GM19023 (cell line): ENCODE data around the gene MCIDAS.

Experiments
- ATAC-seq: cut with Tn5 transposase; IDR thresholded peaks from one replicate; pipeline ENCODE4 v1.9.1; 2021; ENCODE audit warnings: mild to moderate bottlenecking, moderate library complexity; ENCODE audit not compliant: unreplicated experiment

MCIDAS gene

GRCh38 chr5:55226934-55227663 is at the start of gene MCIDAS:
Gene MCIDAS (minus strand): TSS chr5:55227315. CDS start chr5:55227138, 177 bp downstream.
- peak; percentile 39 for ATAC-seq

DNA sequence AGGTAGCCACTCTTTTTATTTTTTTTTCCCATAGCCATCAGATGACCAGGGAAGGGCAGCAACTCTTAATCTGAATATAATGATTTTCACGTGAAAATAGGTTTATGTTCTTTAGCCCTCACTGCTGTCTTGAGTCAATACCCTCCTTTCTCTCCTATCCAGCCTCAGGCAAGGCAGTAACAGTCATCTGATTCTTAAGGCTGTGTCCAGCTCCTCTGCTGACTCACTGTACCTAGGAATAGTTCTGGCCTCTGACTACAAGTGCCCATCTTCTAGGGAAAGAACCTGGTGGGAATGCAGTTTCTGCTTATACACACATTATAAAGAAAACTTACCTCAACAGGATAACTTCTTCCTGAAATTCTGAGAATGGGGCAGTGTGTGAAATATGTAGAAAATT is 49.7 kb upstream of the MCIDAS start:
- ATAC-seq: no peak

- no peak for ATAC-seq
Measured at GRCh38 chr5:55258339-55258738, 31.2 kb upstream of the MCIDAS start.

- no peak for ATAC-seq
Measured at GRCh38 chr5:55254802-55255201, 27.7 kb upstream of the MCIDAS start.

GRCh38 chr5:55250064-55250463 is 22.9 kb upstream of the MCIDAS start:
- no peak for ATAC-seq

- no peak for ATAC-seq
Measured at GRCh38 chr5:55241746-55242145, 14.6 kb upstream of the MCIDAS start.

- no peak for ATAC-seq
Measured at GRCh38 chr5:55236800-55237199, 9.7 kb upstream of the MCIDAS start.

DNA sequence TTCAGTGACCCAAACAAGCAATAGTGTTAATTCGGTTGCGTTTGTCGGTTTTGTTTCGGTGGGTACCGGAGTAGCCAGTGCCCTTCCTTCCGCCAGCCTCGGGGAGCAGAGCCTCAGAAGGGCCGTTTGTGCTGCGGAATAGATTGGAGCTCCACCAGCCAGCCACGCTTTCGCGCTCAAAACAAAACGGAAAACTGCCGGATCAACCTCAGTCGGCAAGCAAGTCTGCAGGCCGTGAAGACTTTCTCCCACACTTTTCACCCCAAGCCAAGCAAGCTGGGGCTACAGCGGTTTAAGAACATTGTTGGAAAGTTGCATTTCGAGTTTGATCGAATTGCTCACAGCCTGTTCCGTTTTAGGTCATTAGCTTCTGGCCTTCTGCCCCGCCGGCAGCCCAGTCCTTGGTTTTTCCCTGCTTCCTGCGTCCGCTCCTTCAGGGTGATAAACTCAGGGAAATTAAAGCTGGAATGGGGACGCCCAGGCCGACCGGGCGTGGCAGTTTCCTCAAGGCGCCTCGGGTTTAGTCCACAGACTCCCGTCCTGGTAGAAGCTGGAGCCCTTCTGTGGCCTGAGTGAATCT is 7.1 kb upstream of the MCIDAS start:
- ATAC-seq: no peak

GRCh38 chr5:55232985-55233928 is 6.1 kb upstream of the MCIDAS start, which contains the start of gene CCNO:
Gene CCNO (minus strand): TSS chr5:55233608. CDS start chr5:55233523, 85 bp downstream.
- ATAC-seq: peak; percentile 60

DNA sequence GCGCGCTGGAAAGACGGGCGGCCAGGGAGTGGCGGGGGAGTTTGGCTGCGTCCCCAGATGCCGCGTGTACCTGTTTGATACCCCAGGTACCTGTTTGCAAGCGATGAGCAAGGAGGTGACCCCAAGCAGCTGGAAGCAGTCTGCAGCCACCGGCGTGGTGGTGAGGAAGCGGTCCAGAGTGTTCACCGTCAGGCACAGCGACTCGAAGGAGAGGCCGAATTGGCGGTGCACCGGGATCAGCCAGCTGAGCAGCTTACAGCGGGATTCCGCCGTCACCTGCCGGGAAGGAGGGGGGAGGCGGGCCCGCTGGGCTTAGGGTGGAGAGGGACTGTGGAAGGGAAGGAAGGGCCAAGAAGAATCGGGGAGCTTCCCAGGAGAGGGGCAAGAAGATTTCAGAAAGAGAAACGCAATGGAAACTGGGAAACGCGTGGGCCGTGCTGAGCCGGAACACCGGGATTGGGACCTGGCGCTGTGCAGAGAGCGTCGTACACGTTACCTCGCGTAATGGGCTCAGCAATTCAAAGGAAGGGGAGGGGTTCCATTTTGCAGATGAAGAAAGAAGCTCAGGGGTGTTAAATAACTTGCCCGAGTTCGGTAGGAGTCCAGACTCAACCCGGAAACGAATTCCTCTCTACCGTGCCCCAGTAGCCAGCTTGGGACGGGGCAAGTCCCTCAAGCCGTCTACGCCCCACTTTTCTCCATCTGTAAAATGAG is 5.3 kb upstream of the MCIDAS start:
- no peak for ATAC-seq

GRCh38 chr5:55231919-55232270 is 4.8 kb upstream of the MCIDAS start:
- no peak for ATAC-seq

DNA sequence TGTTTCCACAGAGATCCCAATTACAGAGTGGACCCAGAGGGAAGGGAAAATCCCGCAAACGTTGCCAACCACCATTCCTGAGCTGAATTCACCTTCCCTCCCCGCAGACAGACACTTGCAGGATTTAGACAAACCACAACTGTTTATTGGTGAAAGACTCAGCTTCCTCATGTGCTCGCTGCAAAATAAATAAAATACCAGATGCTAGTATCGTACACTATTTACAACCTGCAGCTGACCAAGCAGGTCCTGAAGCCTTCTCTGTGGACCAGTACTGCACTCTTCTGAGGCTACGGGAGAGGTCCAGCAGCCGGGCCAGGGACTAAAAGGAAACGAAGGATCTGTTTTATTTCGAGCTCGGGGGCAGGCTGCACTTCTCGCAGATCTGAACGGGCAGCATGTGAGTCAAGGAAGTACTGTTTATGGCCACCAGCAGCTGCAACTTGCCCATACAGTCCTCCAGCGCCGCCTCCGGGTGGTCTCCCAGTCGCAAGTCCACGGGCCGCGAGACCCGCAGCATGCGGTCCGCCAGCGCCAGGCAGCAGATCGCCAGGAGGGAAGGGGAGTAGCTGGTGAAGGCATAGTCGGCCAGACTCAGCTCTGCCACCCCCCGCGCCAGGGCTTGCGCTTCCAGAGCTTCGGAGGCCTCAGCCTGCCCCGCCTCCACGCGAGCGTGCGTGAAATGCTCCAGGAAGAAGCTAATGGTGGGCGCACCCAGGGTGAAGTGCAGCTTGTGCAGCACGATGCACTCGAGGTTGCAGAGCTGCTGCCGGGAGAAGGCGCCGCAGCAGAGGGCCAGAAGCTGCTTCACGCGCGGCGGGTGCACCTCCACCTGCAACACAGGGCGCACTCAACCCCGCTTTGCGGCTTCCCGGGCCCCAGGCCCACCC is 4.2 kb upstream of the MCIDAS start:
- no peak for ATAC-seq

GRCh38 chr5:55230086-55230629 is 3.0 kb upstream of the MCIDAS start:
- ATAC-seq: no peak

DNA sequence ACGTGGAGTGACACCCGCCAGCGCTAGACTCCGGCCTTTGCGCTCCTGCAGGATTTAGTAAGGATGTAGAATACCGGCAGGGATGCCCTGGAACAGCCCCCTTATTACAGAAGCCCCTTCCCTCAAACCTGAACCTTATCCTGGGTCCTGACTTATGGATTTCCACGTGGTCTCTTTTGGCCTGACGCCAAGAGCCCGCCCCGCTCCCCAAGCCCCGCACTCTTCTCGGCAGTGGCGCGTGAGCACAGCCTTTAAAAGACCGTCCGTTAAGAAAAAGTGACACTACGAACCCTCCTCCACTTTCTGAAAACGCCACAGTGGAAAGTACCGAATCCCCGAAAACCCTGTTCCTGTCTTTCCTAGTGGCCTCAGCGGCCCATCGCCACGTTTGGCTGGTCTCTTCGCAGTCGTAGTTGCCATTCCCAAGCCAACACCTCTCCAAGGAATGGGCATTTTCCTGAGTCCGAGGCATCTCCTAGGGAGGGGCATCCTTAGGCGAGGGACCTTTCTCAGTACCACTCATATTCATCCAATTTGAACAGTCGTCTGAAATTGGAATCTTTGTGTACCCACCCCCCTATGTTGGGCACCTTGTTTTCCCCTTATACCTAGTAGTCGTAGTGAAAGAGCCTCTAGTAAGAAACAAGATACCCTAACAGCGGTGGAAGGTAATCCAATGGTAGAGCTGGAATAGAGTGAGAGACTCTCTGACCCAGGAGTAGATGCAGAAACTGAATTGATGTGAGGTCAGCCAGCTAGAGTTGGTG is 732 bp upstream of the MCIDAS start:
- no peak for ATAC-seq

- ATAC-seq: peak; percentile 65
Measured at GRCh38 chr5:55226027-55226933, 835 bp downstream of the MCIDAS start.

DNA sequence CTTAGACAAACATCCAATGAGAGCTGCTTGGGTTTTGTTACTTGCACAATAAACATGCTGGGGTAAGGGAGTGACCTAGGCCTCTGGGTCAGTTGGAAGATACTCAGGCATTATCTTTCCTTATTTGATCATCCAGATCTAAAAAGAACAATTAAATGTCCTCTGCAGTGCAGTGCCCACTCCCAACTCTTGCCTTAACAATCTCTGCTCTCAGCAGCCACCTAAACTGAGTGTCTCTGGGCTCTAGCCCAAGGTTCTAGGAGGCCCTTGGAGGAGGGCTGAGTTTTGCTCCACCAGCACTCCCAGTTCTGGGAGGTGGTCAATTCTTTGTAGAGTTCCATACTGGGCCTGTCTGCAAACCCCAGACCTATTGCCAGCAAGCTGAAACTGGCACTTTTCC is 1.8 kb downstream of the MCIDAS start:
- ATAC-seq: no peak

DNA sequence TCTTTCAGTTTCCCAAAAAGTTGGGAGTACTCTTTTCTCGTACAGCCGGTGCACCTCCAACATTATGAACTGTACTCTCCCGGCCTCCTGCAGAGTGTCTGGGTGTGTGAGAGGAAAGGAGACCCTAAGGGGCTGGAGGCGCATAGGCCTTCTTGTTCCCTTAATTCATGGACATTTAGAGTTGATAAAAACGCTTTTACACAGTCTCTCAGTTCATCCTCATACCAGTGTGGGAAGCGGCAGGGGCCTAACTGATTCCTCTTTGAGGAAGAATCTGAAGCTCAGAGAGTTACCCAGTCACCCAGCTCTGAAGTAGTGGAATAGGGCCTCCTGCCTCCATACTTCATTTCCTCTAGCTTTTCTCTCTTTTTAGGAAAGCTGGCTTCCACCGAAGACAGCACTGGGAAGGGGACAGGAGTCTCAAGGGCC is 3.3 kb downstream of the MCIDAS start:
- no peak for ATAC-seq
